Activated CD8-positive, alpha-beta memory T cell treated with anti-CD3 and anti-CD28 coated beads for 24 hours (primary cell): ENCODE results near the gene LPP.

ENCODE experiments used
- DNase-seq: peaks from one replicate; pipeline ENCODE4 v3.0.0-alpha.2; 2020

Gene LPP

GRCh38 chr3:188380252-188380651 lies 226.3 kb downstream of the LPP start:
- DNase-seq, result no peak

- no peak for DNase-seq
These were observed 226.8 kb downstream of the LPP start for GRCh38 chr3:188380722-188381121.

GRCh38 chr3:188383748-188384147 lies 229.8 kb downstream of the LPP start:
- DNase-seq, result no peak

GRCh38 chr3:188385295-188385694 lies 231.3 kb downstream of the LPP start:
- no peak for DNase-seq

GRCh38 chr3:188389711-188390342 lies 235.9 kb downstream of the LPP start:
- no peak for DNase-seq

- no peak for DNase-seq
These were observed 236.4 kb downstream of the LPP start for GRCh38 chr3:188390343-188390718.

GRCh38 chr3:188390775-188391443 lies 237.0 kb downstream of the LPP start:
- no peak for DNase-seq

- no peak for DNase-seq
These were observed 237.6 kb downstream of the LPP start for GRCh38 chr3:188391592-188391991.

GRCh38 chr3:188392076-188392475 lies 238.1 kb downstream of the LPP start:
- DNase-seq, result no peak

GRCh38 chr3:188394623-188395022 lies 240.7 kb downstream of the LPP start:
- no peak for DNase-seq

- DNase-seq, result no peak
These were observed 242.3 kb downstream of the LPP start for GRCh38 chr3:188396251-188396650.

GRCh38 chr3:188396900-188397299 lies 242.9 kb downstream of the LPP start:
- no peak for DNase-seq

GRCh38 chr3:188397766-188398705 lies 244.1 kb downstream of the LPP start:
- DNase-seq, result no peak

- no peak for DNase-seq
These were observed 246.7 kb downstream of the LPP start for GRCh38 chr3:188400494-188401243.

GRCh38 chr3:188401244-188401993 lies 247.5 kb downstream of the LPP start:
- no peak for DNase-seq

- no peak for DNase-seq
These were observed 248.3 kb downstream of the LPP start for GRCh38 chr3:188402229-188402628.

GRCh38 chr3:188403404-188403803 lies 249.4 kb downstream of the LPP start:
- DNase-seq, result no peak

- no peak for DNase-seq
These were observed 250.2 kb downstream of the LPP start for GRCh38 chr3:188404124-188404523.

- DNase-seq, result no peak
These were observed 250.7 kb downstream of the LPP start for GRCh38 chr3:188404701-188405100.

GRCh38 chr3:188407158-188407880 lies 253.4 kb downstream of the LPP start:
- no peak for DNase-seq

GRCh38 chr3:188408831-188409230 lies 254.9 kb downstream of the LPP start:
- DNase-seq, result no peak

- DNase-seq, result no peak
These were observed 257.8 kb downstream of the LPP start for GRCh38 chr3:188411750-188412149.
